PC-3 (cell line): ENCODE results near the gene FAM25A.
"Not testable (repeated sequence)": the region's sequence is repeated elsewhere in the genome, so short reads cannot be mapped to it uniquely, and the experiment has no call there.

Experiments used
- EZH2phosphoT487 ChIP-seq: fragments of 300-600 bp; sonication (generic); IDR thresholded peaks from 2 replicates; pipeline ENCODE4 v1.6.1; 2018; ENCODE audit warnings: mild to moderate bottlenecking, antibody characterized with exemption, low read length, borderline replicate concordance
- TF ChIP-seq, protein P1 (sequence below): fragments of 300-600 bp; sonication (generic); conservative IDR thresholded peaks from 2 replicates; pipeline ENCODE4 v1.5.1; 2017; ENCODE audit warnings: antibody characterized with exemption, low read depth, mild to moderate bottlenecking, low read length

DNA sequence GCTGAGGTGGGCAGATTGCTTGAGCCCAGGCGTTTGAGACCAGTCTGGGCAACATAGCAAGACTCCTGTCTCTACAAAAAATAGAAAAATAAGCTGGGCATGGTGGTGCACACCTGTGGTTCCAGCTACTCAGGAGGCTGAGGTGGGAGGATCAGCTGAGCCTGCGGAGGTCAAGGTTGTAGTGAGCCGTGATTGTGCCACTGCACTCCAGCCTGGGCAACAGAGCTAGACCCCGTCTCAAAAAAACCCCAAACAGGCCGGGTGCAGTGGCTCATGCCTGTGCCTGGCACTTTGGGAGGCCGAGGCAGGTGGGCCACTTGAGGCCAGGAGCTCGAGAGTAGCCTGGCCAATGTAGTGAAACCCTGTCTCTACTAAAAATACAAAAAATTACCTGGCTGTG lies 23.5 kb downstream of the FAM25A start:
- TF ChIP-seq, protein P1, sequence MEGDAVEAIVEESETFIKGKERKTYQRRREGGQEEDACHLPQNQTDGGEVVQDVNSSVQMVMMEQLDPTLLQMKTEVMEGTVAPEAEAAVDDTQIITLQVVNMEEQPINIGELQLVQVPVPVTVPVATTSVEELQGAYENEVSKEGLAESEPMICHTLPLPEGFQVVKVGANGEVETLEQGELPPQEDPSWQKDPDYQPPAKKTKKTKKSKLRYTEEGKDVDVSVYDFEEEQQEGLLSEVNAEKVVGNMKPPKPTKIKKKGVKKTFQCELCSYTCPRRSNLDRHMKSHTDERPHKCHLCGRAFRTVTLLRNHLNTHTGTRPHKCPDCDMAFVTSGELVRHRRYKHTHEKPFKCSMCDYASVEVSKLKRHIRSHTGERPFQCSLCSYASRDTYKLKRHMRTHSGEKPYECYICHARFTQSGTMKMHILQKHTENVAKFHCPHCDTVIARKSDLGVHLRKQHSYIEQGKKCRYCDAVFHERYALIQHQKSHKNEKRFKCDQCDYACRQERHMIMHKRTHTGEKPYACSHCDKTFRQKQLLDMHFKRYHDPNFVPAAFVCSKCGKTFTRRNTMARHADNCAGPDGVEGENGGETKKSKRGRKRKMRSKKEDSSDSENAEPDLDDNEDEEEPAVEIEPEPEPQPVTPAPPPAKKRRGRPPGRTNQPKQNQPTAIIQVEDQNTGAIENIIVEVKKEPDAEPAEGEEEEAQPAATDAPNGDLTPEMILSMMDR, result not testable (repeated sequence)
- TF ChIP-seq EZH2phosphoT487, result not testable (repeated sequence)
